SK-N-SH (cell line): ENCODE data around the gene ABHD15. TPM values are rescaled to one million over a fixed set of nuclear protein-coding genes. Genes with fewer than 3 reads are reported as not detected.
A peak's percentile ranks its signal among the peaks of the same experiment; 100 is the strongest.

Source experiments
- CTCF ChIA-PET: fragments of 300-600, 350-600 bp; formaldehyde crosslinking; extraction: SDS; loops from one replicate; lab custom pipeline; 2021; lab: Yijun Ruan, JAX
- POLR2A ChIA-PET: fragments of 350-600 bp; sonication (Branson Sonifier 250); formaldehyde crosslinking; extraction: SDS; loops from one replicate; lab custom pipeline; 2020; ENCODE audit warnings: antibody characterized with exemption, inconsistent platforms; lab: Yijun Ruan, JAX
- DNase-seq: peaks from one replicate; pipeline ENCODE4 v3.0.0; 2012
- H2AFZ ChIP-seq: fragments of 200-600 bp; sonication (generic); 2 replicates; pipeline ENCODE4 v1.8.1; 2016; ENCODE audit warnings: antibody characterized with exemption, mild to moderate bottlenecking, low read depth
- H3F3A ChIP-seq: fragments of 200-600 bp; sonication (generic); replicated peaks from 2 replicates; pipeline ENCODE3; 2016; ENCODE audit warnings: antibody characterized with exemption, mild to moderate bottlenecking; ENCODE audit not compliant: insufficient read depth
- H3K27ac ChIP-seq, 2 experiments: fragments of 200-500 bp in 1 of 2; fragments of 200-600 bp in 1 of 2; sonication (Bioruptor generic) in 1 of 2; sonication (generic), shearing (Covaris generic) in 1 of 2; 2 replicates each; pipeline versions ENCODE4 v1.5.1 to v1.6.1; 2014 to 2016; ENCODE audit warnings: low read depth in 2 of 2, inconsistent platforms in 1 of 2, low read length in 1 of 2, mild to moderate bottlenecking in 1 of 2, mixed read lengths in 1 of 2
- H3K27me3 ChIP-seq: fragments of 200-600 bp; sonication (generic), shearing (Covaris generic); 2 replicates; pipeline ENCODE4 v1.6.1; 2016; ENCODE audit warnings: mixed run types; ENCODE audit not compliant: insufficient read depth
- H3K36me3 ChIP-seq, 2 experiments: fragments of 200-500 bp in 1 of 2; fragments of 200-600 bp in 1 of 2; sonication (Bioruptor generic) in 1 of 2; sonication (generic) in 1 of 2; replicated peaks in 1 of 2; 2 replicates each; pipeline versions ENCODE3 to v1.5.1; 2014 to 2016; ENCODE audit warnings: low read length in 1 of 2, mild to moderate bottlenecking in 1 of 2; ENCODE audit not compliant: insufficient read depth in 2 of 2, control insufficient read depth in 1 of 2
- H3K4me1 ChIP-seq, 2 experiments: fragments of 200-500 bp in 1 of 2; fragments of 200-600 bp in 1 of 2; sonication (Bioruptor generic) in 1 of 2; sonication (generic), shearing (Covaris generic) in 1 of 2; 2 replicates each; pipeline versions ENCODE4 v1.5.1 to v1.6.1; 2014 to 2016; ENCODE audit warnings: low read depth in 1 of 2, low read length in 1 of 2, mixed run types in 1 of 2; ENCODE audit not compliant: insufficient read depth in 2 of 2, control insufficient read depth in 1 of 2
- H3K4me2 ChIP-seq: fragments of 200-600 bp; sonication (generic), shearing (Covaris generic); 2 replicates; pipeline ENCODE4 v1.6.1; 2017; ENCODE audit warnings: mixed run types
- H3K4me3 ChIP-seq, 2 experiments: fragments of 200-500 bp in 1 of 2; fragments of 200-600 bp in 1 of 2; sonication (Bioruptor generic) in 1 of 2; sonication (generic), shearing (Covaris generic) in 1 of 2; 2 replicates each; pipeline versions ENCODE4 v1.5.1 to v1.8.1; 2014 to 2016; ENCODE audit warnings: low read depth in 2 of 2, inconsistent platforms in 1 of 2, low read length in 1 of 2, mild to moderate bottlenecking in 1 of 2, mixed read lengths in 1 of 2, moderate library complexity in 1 of 2
- H3K79me2 ChIP-seq: fragments of 200-600 bp; sonication (generic); 2 replicates; pipeline ENCODE4 v1.8.1; 2017; ENCODE audit warnings: mild to moderate bottlenecking; ENCODE audit not compliant: insufficient read depth
- H3K9ac ChIP-seq: fragments of 200-600 bp; sonication (generic); 2 replicates; pipeline ENCODE4 v1.6.1; 2017; ENCODE audit warnings: mixed run types
- H3K9me2 ChIP-seq: fragments of 200-600 bp; sonication (generic); 2 replicates; pipeline ENCODE4 v1.6.1; 2017; ENCODE audit warnings: mixed run types
- H3K9me3 ChIP-seq: fragments of 200-600 bp; sonication (generic); 2 replicates; pipeline ENCODE4 v1.6.1; 2017; ENCODE audit warnings: mixed run types, mild to moderate bottlenecking, moderate library complexity
- H4K20me1 ChIP-seq: fragments of 200-600 bp; sonication (generic); 2 replicates; pipeline ENCODE4 v1.6.1; 2017; ENCODE audit warnings: mild to moderate bottlenecking, mixed run types; ENCODE audit not compliant: insufficient read depth
- CHD2 ChIP-seq: fragments of 150-350 bp; IDR thresholded peaks from 2 replicates; pipeline ENCODE4 v1.6.1; 2018; ENCODE audit warnings: low read length; ENCODE audit not compliant: partially characterized antibody
- CTCF ChIP-seq: fragments of 200-600 bp; sonication (generic); IDR thresholded peaks from 2 replicates; pipeline ENCODE4 v1.6.1; 2017; ENCODE audit warnings: antibody characterized with exemption, mild to moderate bottlenecking, moderate library complexity
- FOXM1 ChIP-seq: IDR thresholded peaks from 2 replicates; pipeline ENCODE4 v1.4.0; 2012; ENCODE audit warnings: low read depth, mild to moderate bottlenecking
- MEF2A ChIP-seq: IDR thresholded peaks from 2 replicates; pipeline ENCODE4 v1.4.0; 2012; ENCODE audit warnings: low read depth, borderline replicate concordance
- MXI1 ChIP-seq: IDR thresholded peaks from 2 replicates; pipeline ENCODE4 v1.6.1; 2012; ENCODE audit warnings: mild to moderate bottlenecking, low read depth, low read length, improper control_type of control experiment
- NFIC ChIP-seq: IDR thresholded peaks from 2 replicates; pipeline ENCODE4 v1.4.0; 2012; ENCODE audit warnings: borderline replicate concordance
- RCOR1 ChIP-seq: fragments of 150-350 bp; IDR thresholded peaks from 2 replicates; pipeline ENCODE4 v1.6.1; 2017; ENCODE audit warnings: antibody characterized with exemption, low read length
- RFX5 ChIP-seq: IDR thresholded peaks from 2 replicates; pipeline ENCODE4 v1.6.1; 2012; ENCODE audit warnings: mild to moderate bottlenecking, improper control_type of control experiment, low read length
- RXRA ChIP-seq: IDR thresholded peaks from 2 replicates; pipeline ENCODE4 v1.4.0; 2012; ENCODE audit warnings: low read depth, mild to moderate bottlenecking, borderline replicate concordance
- TAF1 ChIP-seq: IDR thresholded peaks from 2 replicates; pipeline ENCODE4 v1.6.1; 2012; ENCODE audit warnings: low read depth, mild to moderate bottlenecking, low read length, moderate library complexity, borderline replicate concordance
- TCF12 ChIP-seq: IDR thresholded peaks from 2 replicates; pipeline ENCODE4 v1.4.0; 2012
- USF1 ChIP-seq: IDR thresholded peaks from 2 replicates; pipeline ENCODE4 v1.4.0; 2012; ENCODE audit warnings: low read depth, borderline replicate concordance
- YY1 ChIP-seq: IDR thresholded peaks from 2 replicates; pipeline ENCODE4 v1.4.0; 2012; ENCODE audit warnings: low read depth, mild to moderate bottlenecking
- WGBS: methylation state at CpG from one replicate; pipeline ENCODE4 v1.1.6; 2017; ENCODE audit warnings: low lambda C conversion rate; 5-methylcytosine and 5-hydroxymethylcytosine counted together
- polyA plus RNA-seq, 3 experiments: library from polyadenylated mRNA; depleted of rRNA; stranded (reverse); fragments of >200 nt; gene quantifications; 2 replicates each; pipeline ENCODE4 v1.2.3, GENCODE V29; 2012

The ABHD15 gene
- polyA plus RNA-seq, 1 of the 3 experiments (the other 2 are of a cell fraction), result 7.0 TPM

GRCh38 chr17:29565643-29566472, 979 bp downstream of the ABHD15 start:
- peak; percentile 64 for DNase-seq
- Histone ChIP-seq H3K27ac (no peak overlapping the region), H3K9me2 (no peaks in the 10 kb centered on the region), H3K4me2 (peak overlapping the region; percentile 92), H3K4me1 (peaks cover 8 to 14% of the 10 kb centered on the region in 2 experiments; a peak in 1 of 4 replicates), H3K9me3 (no peaks in the 10 kb centered on the region), H3K36me3 (peaks cover 4% of the 10 kb centered on the region in 2 experiments), H3K9ac (0 out of 2 replicates have a peak overlapping the region, but pooled peaks have one; percentile 48), H3K4me3 (peak overlapping the region; percentile 64 to 76), H3K79me2 (peaks cover 10% of the 10 kb centered on the region; the same call in 1 of the 2 replicates), H3K27me3 (no peaks in the 10 kb centered on the region), H4K20me1 (no peaks in the 10 kb centered on the region), H2AFZ (peak overlapping the region; percentile 63; the same call in 1 of the 2 replicates), H3F3A (peaks cover 7% of the 10 kb centered on the region)
- ChIA-PET CTCF (interaction anchor here (0.7 to 11.6 kb wide), 8 partner anchors 9 to 234 kb away, joined by 3 to 166 read pairs (median 6); partner anchors contain the start of gene GIT1), POLR2A (no interaction called here)
- 57% methylated on average over 13 of the region's 55 CpGs for WGBS
- TF ChIP-seq CTCF (peak; percentile 19; the same call in 1 of the 2 replicates), RXRA (no peak), TAF1 (no peak)
- TF ChIP-seq, all 33 proteins: peak for 1

- peaks cover 4% of the 10 kb centered on the region in 2 experiments for H3K36me3 ChIP-seq
- no peaks in the 10 kb centered on the region for H3K27me3 ChIP-seq
- H3K27ac ChIP-seq, result no peak overlapping the region
- no peaks in the 10 kb centered on the region for H4K20me1 ChIP-seq
- H3K4me2 ChIP-seq, result no peak overlapping the region
- no peaks in the 10 kb centered on the region for H3K9me2 ChIP-seq
- DNase-seq, result no peak
- H3F3A ChIP-seq, result peaks cover 7% of the 10 kb centered on the region
- H3K4me3 ChIP-seq, result no peak overlapping the region
- H3K79me2 ChIP-seq, result peaks cover 3% of the 10 kb centered on the region; the same call in 1 of the 2 replicates
- TF ChIP-seq YY1 (no peak), FOXM1 (no peak), USF1 (no peak), CHD2 (no peak), RFX5 (no peak), RXRA (no peak), MEF2A (no peak), NFIC (no peak), RCOR1 (no peak), MXI1 (no peak), TCF12 (no peak)
- WGBS, result 97% methylated on average over 3 of the region's 3 CpGs
- H3K9me3 ChIP-seq, result no peaks in the 10 kb centered on the region
- no peak overlapping the region for H3K9ac ChIP-seq
- POLR2A ChIA-PET, result no interaction called here
- no peak overlapping the region for H2AFZ ChIP-seq
- CTCF ChIA-PET, result interaction anchor here (0.8 to 11.6 kb wide), 5 partner anchors 9 to 530 kb away, joined by 3 to 144 read pairs (median 4); no protein-coding TSS in a partner anchor
- H3K4me1 ChIP-seq, result peaks cover 0 to 8% of the 10 kb centered on the region in 2 experiments; a peak in 1 of 4 replicates
These were observed 3.0 kb downstream of the ABHD15 start for GRCh38 chr17:29563816-29564215.
